ENCODE measurements around the gene TMEM145. TPM values are rescaled to one million over a fixed set of nuclear protein-coding genes. Genes with fewer than 3 reads are reported as not detected.
A peak's percentile ranks its signal among the peaks of the same experiment; 100 is the strongest.

TMEM145 gene
- total and polyA plus RNA-seq, 9 of the 15 experiments (the other 6 are each of a cell fraction or from before 2014, with no cell fraction given): 0.80 to 5.5 (median 1.9) TPM; not detected in 3

- no peak for TF ChIP-seq ZNF668 (CRISPR knock-in tag; IDR thresholded peaks at IDR 0.05)
- TF ChIP-seq CUX1 (CRISPR knock-in tag; IDR thresholded peaks at IDR 0.05): peak; percentile 39; the same call in 1 of the 2 replicates
- no peak for TF ChIP-seq MCM3 (IDR thresholded peaks at IDR 0.05)
- TF ChIP-seq RBM25 (IDR thresholded peaks at IDR 0.05; ENCODE audit: low read depth, low read length, severe bottlenecking): peak; percentile 22
- TF ChIP-seq, protein P1, sequence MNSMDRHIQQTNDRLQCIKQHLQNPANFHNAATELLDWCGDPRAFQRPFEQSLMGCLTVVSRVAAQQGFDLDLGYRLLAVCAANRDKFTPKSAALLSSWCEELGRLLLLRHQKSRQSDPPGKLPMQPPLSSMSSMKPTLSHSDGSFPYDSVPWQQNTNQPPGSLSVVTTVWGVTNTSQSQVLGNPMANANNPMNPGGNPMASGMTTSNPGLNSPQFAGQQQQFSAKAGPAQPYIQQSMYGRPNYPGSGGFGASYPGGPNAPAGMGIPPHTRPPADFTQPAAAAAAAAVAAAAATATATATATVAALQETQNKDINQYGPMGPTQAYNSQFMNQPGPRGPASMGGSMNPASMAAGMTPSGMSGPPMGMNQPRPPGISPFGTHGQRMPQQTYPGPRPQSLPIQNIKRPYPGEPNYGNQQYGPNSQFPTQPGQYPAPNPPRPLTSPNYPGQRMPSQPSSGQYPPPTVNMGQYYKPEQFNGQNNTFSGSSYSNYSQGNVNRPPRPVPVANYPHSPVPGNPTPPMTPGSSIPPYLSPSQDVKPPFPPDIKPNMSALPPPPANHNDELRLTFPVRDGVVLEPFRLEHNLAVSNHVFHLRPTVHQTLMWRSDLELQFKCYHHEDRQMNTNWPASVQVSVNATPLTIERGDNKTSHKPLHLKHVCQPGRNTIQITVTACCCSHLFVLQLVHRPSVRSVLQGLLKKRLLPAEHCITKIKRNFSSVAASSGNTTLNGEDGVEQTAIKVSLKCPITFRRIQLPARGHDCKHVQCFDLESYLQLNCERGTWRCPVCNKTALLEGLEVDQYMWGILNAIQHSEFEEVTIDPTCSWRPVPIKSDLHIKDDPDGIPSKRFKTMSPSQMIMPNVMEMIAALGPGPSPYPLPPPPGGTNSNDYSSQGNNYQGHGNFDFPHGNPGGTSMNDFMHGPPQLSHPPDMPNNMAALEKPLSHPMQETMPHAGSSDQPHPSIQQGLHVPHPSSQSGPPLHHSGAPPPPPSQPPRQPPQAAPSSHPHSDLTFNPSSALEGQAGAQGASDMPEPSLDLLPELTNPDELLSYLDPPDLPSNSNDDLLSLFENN (IDR thresholded peaks at IDR 0.05; ENCODE audit: low read depth in 2 of 2, low read length in 2 of 2): 0 out of 4 replicates have a peak, but pooled peaks of 1 of the 2 experiments have one; percentile 38
- peak; percentile 84; the same call in 1 of the 2 replicates for TF ChIP-seq L3MBTL2 (IDR thresholded peaks at IDR 0.05)
- peak; percentile 79; the same call in 1 of the 2 replicates for TF ChIP-seq ARID3B (CRISPR knock-in tag; IDR thresholded peaks at IDR 0.05; ENCODE audit: borderline replicate concordance)
- TF ChIP-seq, protein P2, sequence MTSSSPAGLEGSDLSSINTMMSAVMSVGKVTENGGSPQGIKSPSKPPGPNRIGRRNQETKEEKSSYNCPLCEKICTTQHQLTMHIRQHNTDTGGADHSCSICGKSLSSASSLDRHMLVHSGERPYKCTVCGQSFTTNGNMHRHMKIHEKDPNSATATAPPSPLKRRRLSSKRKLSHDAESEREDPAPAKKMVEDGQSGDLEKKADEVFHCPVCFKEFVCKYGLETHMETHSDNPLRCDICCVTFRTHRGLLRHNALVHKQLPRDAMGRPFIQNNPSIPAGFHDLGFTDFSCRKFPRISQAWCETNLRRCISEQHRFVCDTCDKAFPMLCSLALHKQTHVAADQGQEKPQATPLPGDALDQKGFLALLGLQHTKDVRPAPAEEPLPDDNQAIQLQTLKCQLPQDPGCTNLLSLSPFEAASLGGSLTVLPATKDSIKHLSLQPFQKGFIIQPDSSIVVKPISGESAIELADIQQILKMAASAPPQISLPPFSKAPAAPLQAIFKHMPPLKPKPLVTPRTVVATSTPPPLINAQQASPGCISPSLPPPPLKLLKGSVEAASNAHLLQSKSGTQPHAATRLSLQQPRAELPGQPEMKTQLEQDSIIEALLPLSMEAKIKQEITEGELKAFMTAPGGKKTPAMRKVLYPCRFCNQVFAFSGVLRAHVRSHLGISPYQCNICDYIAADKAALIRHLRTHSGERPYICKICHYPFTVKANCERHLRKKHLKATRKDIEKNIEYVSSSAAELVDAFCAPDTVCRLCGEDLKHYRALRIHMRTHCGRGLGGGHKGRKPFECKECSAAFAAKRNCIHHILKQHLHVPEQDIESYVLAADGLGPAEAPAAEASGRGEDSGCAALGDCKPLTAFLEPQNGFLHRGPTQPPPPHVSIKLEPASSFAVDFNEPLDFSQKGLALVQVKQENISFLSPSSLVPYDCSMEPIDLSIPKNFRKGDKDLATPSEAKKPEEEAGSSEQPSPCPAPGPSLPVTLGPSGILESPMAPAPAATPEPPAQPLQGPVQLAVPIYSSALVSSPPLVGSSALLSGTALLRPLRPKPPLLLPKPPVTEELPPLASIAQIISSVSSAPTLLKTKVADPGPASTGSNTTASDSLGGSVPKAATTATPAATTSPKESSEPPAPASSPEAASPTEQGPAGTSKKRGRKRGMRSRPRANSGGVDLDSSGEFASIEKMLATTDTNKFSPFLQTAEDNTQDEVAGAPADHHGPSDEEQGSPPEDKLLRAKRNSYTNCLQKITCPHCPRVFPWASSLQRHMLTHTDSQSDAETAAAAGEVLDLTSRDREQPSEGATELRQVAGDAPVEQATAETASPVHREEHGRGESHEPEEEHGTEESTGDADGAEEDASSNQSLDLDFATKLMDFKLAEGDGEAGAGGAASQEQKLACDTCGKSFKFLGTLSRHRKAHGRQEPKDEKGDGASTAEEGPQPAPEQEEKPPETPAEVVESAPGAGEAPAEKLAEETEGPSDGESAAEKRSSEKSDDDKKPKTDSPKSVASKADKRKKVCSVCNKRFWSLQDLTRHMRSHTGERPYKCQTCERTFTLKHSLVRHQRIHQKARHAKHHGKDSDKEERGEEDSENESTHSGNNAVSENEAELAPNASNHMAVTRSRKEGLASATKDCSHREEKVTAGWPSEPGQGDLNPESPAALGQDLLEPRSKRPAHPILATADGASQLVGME (CRISPR knock-in tag; IDR thresholded peaks at IDR 0.05): no peak
- TF ChIP-seq RBM15 (IDR thresholded peaks at IDR 0.05; ENCODE audit: insufficient read depth, low read length): no peak
- TF ChIP-seq SIRT6 (IDR thresholded peaks at IDR 0.05; ENCODE audit: low read depth, low read length): no peak
These were observed 44.9 kb upstream of the TMEM145 start (continued) for GRCh38 chr19:42268142-42268703.

Data from K562 (cell line).